ENCODE results near the gene IVNS1ABP. TPM values are rescaled to one million over a fixed set of nuclear protein-coding genes. Genes with fewer than 3 reads are reported as not detected.

Gene IVNS1ABP
- total and polyA plus RNA-seq, 8 donors, result 19.3 to 297 (median 54.1) TPM

GRCh38 chr1:185263780-185264179, 53.3 kb downstream of the IVNS1ABP start:
- intact Hi-C loops (cut with DNase I; ENCODE audit: low total_unique reads), result no loop called here
- Histone ChIP-seq H3K4me1 (peaks cover 0 to 6% (median 0%) of the 10 kb centered on the region in 4 donors), H3K27me3 (no peaks in the 10 kb centered on the region), H3K36me3 (no peaks in the 10 kb centered on the region), H3K27ac (no peak overlapping the region), H3K9me3 (no peaks in the 10 kb centered on the region), H3K4me3 (no peak overlapping the region)
- DNase-seq, result no peak
- TF ChIP-seq CTCF (IDR thresholded peaks at IDR 0.05) (no peak), EP300 (IDR thresholded peaks at IDR 0.05) (no peak), POLR2AphosphoS5 (IDR thresholded peaks at IDR 0.05) (no peak), POLR2A (IDR thresholded peaks at IDR 0.05) (no peak)
- WGBS, 5 donors, result 27 to 75% (median 52%) methylated on average over 1 of the region's 1 CpG

GRCh38 chr1:185263292-185263691, 53.8 kb downstream of the IVNS1ABP start:
- Histone ChIP-seq H3K4me1 (peaks cover 0 to 6% (median 0%) of the 10 kb centered on the region in 4 donors), H3K27me3 (no peaks in the 10 kb centered on the region), H3K4me3 (no peak overlapping the region), H3K27ac (no peak overlapping the region), H3K9me3 (no peaks in the 10 kb centered on the region), H3K36me3 (no peaks in the 10 kb centered on the region)
- no peak for DNase-seq
- 82 to 90% (median 87%) methylated on average over 3 of the region's 3 CpGs for WGBS, 5 donors
- intact Hi-C loops (cut with DNase I; ENCODE audit: low total_unique reads), result no loop called here
- TF ChIP-seq POLR2AphosphoS5 (IDR thresholded peaks at IDR 0.05) (no peak), EP300 (IDR thresholded peaks at IDR 0.05) (no peak), CTCF (IDR thresholded peaks at IDR 0.05) (no peak), POLR2A (IDR thresholded peaks at IDR 0.05) (no peak)

GRCh38 chr1:185262151-185262550, 54.9 kb downstream of the IVNS1ABP start:
- 92 to 100% (median 93%) methylated on average over 1 of the region's 1 CpG for WGBS, 5 donors
- Histone ChIP-seq H3K36me3 (no peaks in the 10 kb centered on the region), H3K27ac (no peak overlapping the region), H3K4me1 (peaks cover 0 to 6% (median 0%) of the 10 kb centered on the region in 4 donors), H3K9me3 (no peaks in the 10 kb centered on the region), H3K27me3 (no peaks in the 10 kb centered on the region), H3K4me3 (no peak overlapping the region)
- DNase-seq, result no peak
- intact Hi-C loops (cut with DNase I; ENCODE audit: low total_unique reads), result no loop called here
- TF ChIP-seq EP300 (IDR thresholded peaks at IDR 0.05), result no peak
- no peak for TF ChIP-seq CTCF (IDR thresholded peaks at IDR 0.05)
- TF ChIP-seq POLR2AphosphoS5 (IDR thresholded peaks at IDR 0.05), result no peak
- TF ChIP-seq POLR2A (IDR thresholded peaks at IDR 0.05), result no peak

DNA sequence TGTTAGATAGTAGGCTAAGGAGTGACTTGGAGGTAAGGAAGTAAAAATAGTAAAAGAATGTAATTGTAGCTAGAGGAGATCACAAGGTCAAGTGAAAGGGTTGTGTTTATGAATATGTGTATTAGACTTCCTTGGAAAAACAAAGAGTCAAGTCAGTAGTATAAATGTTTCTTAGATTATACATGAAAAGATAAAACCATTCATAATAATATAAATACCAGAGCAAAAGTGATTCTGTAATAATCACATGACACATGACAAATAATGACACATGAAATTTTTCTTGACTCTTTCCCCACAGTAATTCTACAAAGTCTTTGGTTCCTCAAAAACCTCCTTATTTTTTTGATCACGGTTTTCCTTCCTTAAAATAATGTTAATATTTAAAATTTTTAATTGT, 56.4 kb downstream of the IVNS1ABP start:
- Histone ChIP-seq H3K4me1 (peaks cover 0 to 6% (median 0%) of the 10 kb centered on the region in 4 donors), H3K27ac (no peak overlapping the region), H3K27me3 (no peaks in the 10 kb centered on the region), H3K4me3 (no peak overlapping the region), H3K9me3 (no peaks in the 10 kb centered on the region), H3K36me3 (no peaks in the 10 kb centered on the region)
- TF ChIP-seq CTCF (IDR thresholded peaks at IDR 0.05) (no peak), EP300 (IDR thresholded peaks at IDR 0.05) (no peak), POLR2AphosphoS5 (IDR thresholded peaks at IDR 0.05) (no peak), POLR2A (IDR thresholded peaks at IDR 0.05) (no peak)
- 83 to 91% (median 87%) methylated on average over 1 of the region's 1 CpG for WGBS, 5 donors
- DNase-seq, result no peak
- intact Hi-C loops (cut with DNase I; ENCODE audit: low total_unique reads), result no loop called here

Measured in stomach (tissue), 9 donors.